Epithelial cell of esophagus (primary cell): ENCODE measurements around the gene RAD51B.

Source experiments
- DNase-seq: peaks from one replicate; pipeline ENCODE4 v3.0.0; 2010; ENCODE audit warnings: low read depth
- H3K4me3 ChIP-seq: 2 replicates; pipeline ENCODE4 v1.5.1; 2011; ENCODE audit warnings: mild to moderate bottlenecking, low read length, control low read depth
- CTCF ChIP-seq: IDR thresholded peaks from 2 replicates; pipeline ENCODE4 v1.5.1; 2011; ENCODE audit warnings: low read depth, mild to moderate bottlenecking, low read length, control low read depth, inconsistent platforms; ENCODE audit not compliant: insufficient read depth; ENCODE audit errors: missing control alignments

Gene RAD51B

GRCh38 chr14:68140076-68140741, 320.6 kb downstream of the RAD51B start:
- TF ChIP-seq CTCF = no peak
- peak; percentile 98 for DNase-seq

GRCh38 chr14:68140806-68141205, 321.2 kb downstream of the RAD51B start:
- no peak for TF ChIP-seq CTCF
- no peak overlapping the region for H3K4me3 ChIP-seq
- DNase-seq = no peak

More at GRCh38 chr14:68140076-68140741, 320.6 kb downstream of the RAD51B start:
- no peak overlapping the region for H3K4me3 ChIP-seq

GRCh38 chr14:68141281-68142088, 321.9 kb downstream of the RAD51B start:
- no peak for TF ChIP-seq CTCF
- DNase-seq = peak; percentile 65
- no peak overlapping the region for H3K4me3 ChIP-seq

- DNase-seq = no peak
- no peak for TF ChIP-seq CTCF
- H3K4me3 ChIP-seq = no peak overlapping the region
Observed at GRCh38 chr14:68143341-68143841, 323.8 kb downstream of the RAD51B start.

GRCh38 chr14:68144051-68144681, 324.6 kb downstream of the RAD51B start:
- TF ChIP-seq CTCF = no peak

GRCh38 chr14:68145036-68145435, 325.5 kb downstream of the RAD51B start:
- TF ChIP-seq CTCF = no peak
- H3K4me3 ChIP-seq = no peak overlapping the region
- no peak for DNase-seq

More at GRCh38 chr14:68144051-68144681, 324.6 kb downstream of the RAD51B start:
- no peak for DNase-seq
- no peak overlapping the region for H3K4me3 ChIP-seq
